HepG2 (cell line): ENCODE measurements around the gene REEP6. TPM values are rescaled to one million over a fixed set of nuclear protein-coding genes. Genes with fewer than 3 reads are reported as not detected.
A peak's percentile ranks its signal among the peaks of the same experiment; 100 is the strongest.

Experiments
- CC2D1A ChIP-seq: sonication (generic); formaldehyde crosslinking; IDR thresholded peaks from 2 replicates; pipeline ENCODE4 v1.8.1; 2023; ENCODE audit warnings: mild to moderate bottlenecking, missing genetic modification reagents
- FOXA3 ChIP-seq: IDR thresholded peaks from 2 replicates; pipeline ENCODE4 v1.6.1; 2016; ENCODE audit warnings: missing genetic modification reagents, missing compliant biosample characterization
- HES4 ChIP-seq: sonication (generic); formaldehyde crosslinking; IDR thresholded peaks from 2 replicates; pipeline ENCODE4 v1.9.0; 2021; ENCODE audit warnings: mild to moderate bottlenecking, missing genetic modification reagents, borderline replicate concordance
- HIC2 ChIP-seq: sonication (generic); formaldehyde crosslinking; IDR thresholded peaks from 2 replicates; pipeline ENCODE4 v1.9.0; 2022; ENCODE audit warnings: low read depth, missing genetic modification reagents
- HOXA5 ChIP-seq: sonication (generic); formaldehyde crosslinking; IDR thresholded peaks from 2 replicates; pipeline ENCODE4 v1.4.0; 2020; ENCODE audit warnings: missing genetic modification reagents
- HOXA7 ChIP-seq: sonication (generic); formaldehyde crosslinking; IDR thresholded peaks from 2 replicates; pipeline ENCODE4 v1.8.1; 2022; ENCODE audit warnings: mild to moderate bottlenecking, missing genetic modification reagents, moderate library complexity
- KLF12 ChIP-seq: sonication (generic); formaldehyde crosslinking; IDR thresholded peaks from 2 replicates; pipeline ENCODE4 v1.4.0; 2020; ENCODE audit warnings: missing genetic modification reagents, borderline replicate concordance
- MLLT10 ChIP-seq: sonication (generic); formaldehyde crosslinking; IDR thresholded peaks from 2 replicates; pipeline ENCODE4 v1.4.0; 2020; ENCODE audit warnings: missing genetic modification reagents
- NFE2L1 ChIP-seq: sonication (generic); formaldehyde crosslinking; IDR thresholded peaks from 2 replicates; pipeline ENCODE4 v1.4.0; 2020; ENCODE audit warnings: missing genetic modification reagents, mild to moderate bottlenecking, borderline replicate concordance
- RBM22 ChIP-seq: fragments of 200-400 bp; formaldehyde crosslinking; optimal IDR thresholded peaks from 2 replicates; pipeline ENCODE3; 2017; ENCODE audit warnings: mild to moderate bottlenecking, low read length, moderate library complexity
- REL ChIP-seq: sonication (generic); formaldehyde crosslinking; conservative IDR thresholded peaks from 2 replicates; pipeline ENCODE4 v1.8.0; 2022; ENCODE audit warnings: mild to moderate bottlenecking, missing genetic modification reagents, moderate library complexity
- RXRA ChIP-seq: sonication (generic); formaldehyde crosslinking; IDR thresholded peaks from 2 replicates; pipeline ENCODE4 v1.5.1; 2020; ENCODE audit warnings: missing genetic modification reagents
- SMAD9 ChIP-seq: sonication (generic); formaldehyde crosslinking; IDR thresholded peaks from 2 replicates; pipeline ENCODE4 v1.5.1; 2020; ENCODE audit warnings: mild to moderate bottlenecking, missing genetic modification reagents
- TBP ChIP-seq: sonication (generic); formaldehyde crosslinking; IDR thresholded peaks from 2 replicates; pipeline ENCODE4 v1.5.0; 2020; ENCODE audit warnings: missing genetic modification reagents
- WIZ ChIP-seq: sonication (generic); formaldehyde crosslinking; IDR thresholded peaks from 2 replicates; pipeline ENCODE4 v1.5.1; 2020; ENCODE audit warnings: mild to moderate bottlenecking, missing genetic modification reagents
- YEATS2 ChIP-seq: sonication (generic); formaldehyde crosslinking; IDR thresholded peaks from 2 replicates; pipeline ENCODE4 v1.4.0; 2020; ENCODE audit warnings: missing genetic modification reagents, borderline replicate concordance
- ZFX ChIP-seq: sonication (generic); formaldehyde crosslinking; IDR thresholded peaks from 2 replicates; pipeline ENCODE4 v1.4.0; 2020; ENCODE audit warnings: mild to moderate bottlenecking, low read depth, missing genetic modification reagents, moderate library complexity
- ZMYM4 ChIP-seq: sonication (generic); formaldehyde crosslinking; IDR thresholded peaks from 2 replicates; pipeline ENCODE4 v1.8.1; 2023; ENCODE audit warnings: mild to moderate bottlenecking, missing genetic modification reagents
- ZNF253 ChIP-seq: sonication (generic); formaldehyde crosslinking; IDR thresholded peaks from 2 replicates; pipeline ENCODE4 v1.8.0; 2022; ENCODE audit warnings: mild to moderate bottlenecking, missing genetic modification reagents, borderline replicate concordance
- ZNF362 ChIP-seq: sonication (generic); formaldehyde crosslinking; IDR thresholded peaks from 2 replicates; pipeline ENCODE4 v1.4.0; 2020; ENCODE audit warnings: missing genetic modification reagents, mild to moderate bottlenecking, borderline replicate concordance
- ZNF713 ChIP-seq: sonication (generic); formaldehyde crosslinking; IDR thresholded peaks from 2 replicates; pipeline ENCODE4 v1.4.0; 2020; ENCODE audit warnings: mild to moderate bottlenecking, missing genetic modification reagents
- ZNF776 ChIP-seq: sonication (generic); formaldehyde crosslinking; IDR thresholded peaks from 2 replicates; pipeline ENCODE4 v1.4.0; 2020; ENCODE audit warnings: mild to moderate bottlenecking, missing genetic modification reagents
- polyA plus RNA-seq, 8 experiments: library from polyadenylated mRNA; depleted of rRNA in 3 of 8; stranded (reverse) in 7 of 8; unstranded in 1 of 8; fragments of >200 nt; fragmentation: Illumina TruSeq in 4 of 8; extraction: Trizol in 4 of 8; gene quantifications; 2 replicates each; pipeline versions ENCODE4 v1.2.1 to v1.2.3, GENCODE V29; 2011 to 2016; ENCODE audit warnings: low read depth in 4 of 8, missing spikeins in 1 of 8, mixed read lengths in 1 of 8; ENCODE audit not compliant: insufficient read depth in 1 of 8
- total RNA-seq, 5 experiments: library from RNA; depleted of rRNA; stranded (reverse); fragments of >200 nt; fragmentation: Illumina TruSeq; extraction: Trizol; gene quantifications; 2 replicates each; pipeline ENCODE4 v1.2.3, GENCODE V29; 2016; ENCODE audit warnings: low read depth in 1 of 5
- TF ChIP-seq, protein P1 (sequence below): sonication (generic); formaldehyde crosslinking; IDR thresholded peaks from 2 replicates; pipeline ENCODE4 v1.9.0; 2021; ENCODE audit warnings: missing genetic modification reagents, mild to moderate bottlenecking, borderline replicate concordance
- TF ChIP-seq, protein P2 (sequence below): sonication (generic); formaldehyde crosslinking; conservative IDR thresholded peaks from 2 replicates; pipeline ENCODE4 v1.8.0; 2022; ENCODE audit warnings: mild to moderate bottlenecking, moderate library complexity, missing genetic modification reagents

The REEP6 gene
- total and polyA plus RNA-seq, 2 of the 13 experiments (the other 11 are each of a cell fraction or from before 2014, with no cell fraction given): 10.0 to 28.8 TPM

DNA sequence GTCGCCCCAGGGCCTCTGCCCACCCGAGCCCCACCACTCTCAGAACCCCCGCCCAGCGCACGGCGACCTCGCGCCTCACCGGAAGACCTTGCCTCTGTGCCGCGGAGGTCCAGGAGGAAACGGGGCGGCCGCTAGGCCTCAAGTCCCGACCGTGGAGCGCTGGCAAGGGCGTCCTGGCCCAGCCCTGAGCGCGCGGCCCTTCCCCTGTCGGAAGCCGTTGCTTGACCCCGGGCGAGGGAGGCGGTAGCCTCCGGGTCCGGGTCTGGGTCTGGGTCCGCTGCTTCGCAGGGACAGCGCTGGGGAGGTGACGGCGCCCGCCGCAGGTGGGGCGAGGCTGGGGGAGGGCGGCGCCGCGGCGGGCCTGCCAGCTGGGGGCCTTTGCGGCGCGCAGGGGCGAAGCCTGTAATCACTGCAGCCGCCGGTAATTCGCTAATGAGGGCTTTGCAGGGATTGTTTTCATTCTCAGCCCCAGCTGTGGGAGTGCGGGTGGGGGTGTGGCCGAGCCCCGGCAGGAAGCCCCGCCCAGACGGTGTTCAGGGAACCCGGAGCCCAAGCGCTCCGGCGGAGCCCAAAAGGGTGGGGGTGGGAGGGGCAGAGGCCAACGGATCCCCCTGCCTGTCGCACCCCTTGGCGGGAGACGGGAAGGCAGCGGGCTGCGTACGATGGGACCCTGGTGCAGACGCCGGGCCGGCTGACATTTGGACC, 20.5 kb upstream of the REEP6 start (continued):
- TF ChIP-seq, protein P1, sequence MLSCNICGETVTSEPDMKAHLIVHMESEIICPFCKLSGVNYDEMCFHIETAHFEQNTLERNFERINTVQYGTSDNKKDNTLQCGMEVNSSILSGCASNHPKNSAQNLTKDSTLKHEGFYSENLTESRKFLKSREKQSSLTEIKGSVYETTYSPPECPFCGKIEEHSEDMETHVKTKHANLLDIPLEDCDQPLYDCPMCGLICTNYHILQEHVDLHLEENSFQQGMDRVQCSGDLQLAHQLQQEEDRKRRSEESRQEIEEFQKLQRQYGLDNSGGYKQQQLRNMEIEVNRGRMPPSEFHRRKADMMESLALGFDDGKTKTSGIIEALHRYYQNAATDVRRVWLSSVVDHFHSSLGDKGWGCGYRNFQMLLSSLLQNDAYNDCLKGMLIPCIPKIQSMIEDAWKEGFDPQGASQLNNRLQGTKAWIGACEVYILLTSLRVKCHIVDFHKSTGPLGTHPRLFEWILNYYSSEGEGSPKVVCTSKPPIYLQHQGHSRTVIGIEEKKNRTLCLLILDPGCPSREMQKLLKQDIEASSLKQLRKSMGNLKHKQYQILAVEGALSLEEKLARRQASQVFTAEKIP (CRISPR knock-in tag): no peak
- TF ChIP-seq ZNF253 (no peak), SMAD9 (no peak), HES4 (CRISPR knock-in tag) (no peak), RBM22 (no peak), TBP (CRISPR knock-in tag) (no peak), CC2D1A (CRISPR knock-in tag) (0 out of 2 replicates have a peak, but pooled peaks have one; percentile 18), REL (CRISPR knock-in tag) (no peak), MLLT10 (CRISPR knock-in tag) (no peak), RXRA (CRISPR knock-in tag) (no peak), FOXA3 (CRISPR knock-in tag) (no peak), ZNF776 (CRISPR knock-in tag) (peak; percentile 5; the same call in 1 of the 2 replicates), HIC2 (CRISPR knock-in tag) (no peak), WIZ (CRISPR knock-in tag) (no peak), ZNF362 (CRISPR knock-in tag) (no peak), KLF12 (CRISPR knock-in tag) (peak; percentile 28; the same call in 1 of the 2 replicates), ZFX (peak; percentile 88), YEATS2 (CRISPR knock-in tag) (no peak), HOXA5 (CRISPR knock-in tag) (0 out of 2 replicates have a peak, but pooled peaks have one; percentile 34), ZMYM4 (CRISPR knock-in tag) (no peak; the same call in 1 of the 2 replicates), HOXA7 (CRISPR knock-in tag) (no peak), NFE2L1 (no peak), ZNF713 (CRISPR knock-in tag) (no peak)
- TF ChIP-seq, protein P2, sequence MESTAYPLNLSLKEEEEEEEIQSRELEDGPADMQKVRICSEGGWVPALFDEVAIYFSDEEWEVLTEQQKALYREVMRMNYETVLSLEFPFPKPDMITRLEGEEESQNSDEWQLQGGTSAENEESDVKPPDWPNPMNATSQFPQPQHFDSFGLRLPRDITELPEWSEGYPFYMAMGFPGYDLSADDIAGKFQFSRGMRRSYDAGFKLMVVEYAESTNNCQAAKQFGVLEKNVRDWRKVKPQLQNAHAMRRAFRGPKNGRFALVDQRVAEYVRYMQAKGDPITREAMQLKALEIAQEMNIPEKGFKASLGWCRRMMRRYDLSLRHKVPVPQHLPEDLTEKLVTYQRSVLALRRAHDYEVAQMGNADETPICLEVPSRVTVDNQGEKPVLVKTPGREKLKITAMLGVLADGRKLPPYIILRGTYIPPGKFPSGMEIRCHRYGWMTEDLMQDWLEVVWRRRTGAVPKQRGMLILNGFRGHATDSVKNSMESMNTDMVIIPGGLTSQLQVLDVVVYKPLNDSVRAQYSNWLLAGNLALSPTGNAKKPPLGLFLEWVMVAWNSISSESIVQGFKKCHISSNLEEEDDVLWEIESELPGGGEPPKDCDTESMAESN: peak; percentile 54; the same call in 1 of the 2 replicates
